ENCODE measurements around the gene TDRD7. TPM values are rescaled to one million over a fixed set of nuclear protein-coding genes. Genes with fewer than 3 reads are reported as not detected.

The TDRD7 gene
- total and polyA plus RNA-seq, 2 of the 13 experiments (the other 11 are each of a cell fraction or from before 2014, with no cell fraction given), result 9.8 to 15.5 TPM

GRCh38 chr9:97386733-97387503 is 25.0 kb upstream of the TDRD7 start (continued):
- TF ChIP-seq, protein P1, sequence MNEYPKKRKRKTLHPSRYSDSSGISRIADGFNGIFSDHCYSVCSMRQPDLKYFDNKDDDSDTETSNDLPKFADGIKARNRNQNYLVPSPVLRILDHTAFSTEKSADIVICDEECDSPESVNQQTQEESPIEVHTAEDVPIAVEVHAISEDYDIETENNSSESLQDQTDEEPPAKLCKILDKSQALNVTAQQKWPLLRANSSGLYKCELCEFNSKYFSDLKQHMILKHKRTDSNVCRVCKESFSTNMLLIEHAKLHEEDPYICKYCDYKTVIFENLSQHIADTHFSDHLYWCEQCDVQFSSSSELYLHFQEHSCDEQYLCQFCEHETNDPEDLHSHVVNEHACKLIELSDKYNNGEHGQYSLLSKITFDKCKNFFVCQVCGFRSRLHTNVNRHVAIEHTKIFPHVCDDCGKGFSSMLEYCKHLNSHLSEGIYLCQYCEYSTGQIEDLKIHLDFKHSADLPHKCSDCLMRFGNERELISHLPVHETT (CRISPR knock-in tag; conservative IDR thresholded peaks at IDR 0.05), result no peak; the same call in 1 of the 2 replicates
- no peak for TF ChIP-seq ZNF615 (CRISPR knock-in tag; IDR thresholded peaks at IDR 0.05; ENCODE audit: borderline replicate concordance)
- TF ChIP-seq MAF1 (CRISPR knock-in tag; IDR thresholded peaks at IDR 0.05; ENCODE audit: borderline replicate concordance), result no peak
- TF ChIP-seq SCMH1 (CRISPR knock-in tag; IDR thresholded peaks at IDR 0.05; ENCODE audit: borderline replicate concordance), result no peak
- no peak; the same call in 1 of the 2 replicates for TF ChIP-seq KLF9 (CRISPR knock-in tag; IDR thresholded peaks at IDR 0.05; ENCODE audit: low read depth)
- TF ChIP-seq NCOR1 (IDR thresholded peaks at IDR 0.05; ENCODE audit: borderline replicate concordance, low read length), result no peak
- TF ChIP-seq E2F2 (CRISPR knock-in tag; IDR thresholded peaks at IDR 0.05; ENCODE audit: borderline replicate concordance), result no peak
- no peak for TF ChIP-seq E2F1 (CRISPR knock-in tag; IDR thresholded peaks at IDR 0.05)
- 0 out of 2 replicates have a peak, but pooled peaks have one; percentile 14 for TF ChIP-seq HBP1 (CRISPR knock-in tag; IDR thresholded peaks at IDR 0.05; ENCODE audit: low read depth)
- 0 out of 2 replicates have a peak, but pooled peaks have one; percentile 49 for TF ChIP-seq ZNF329 (CRISPR knock-in tag; IDR thresholded peaks at IDR 0.05; ENCODE audit: low read depth)
- TF ChIP-seq SIX4 (CRISPR knock-in tag; IDR thresholded peaks at IDR 0.05), result no peak
- TF ChIP-seq, protein P2, sequence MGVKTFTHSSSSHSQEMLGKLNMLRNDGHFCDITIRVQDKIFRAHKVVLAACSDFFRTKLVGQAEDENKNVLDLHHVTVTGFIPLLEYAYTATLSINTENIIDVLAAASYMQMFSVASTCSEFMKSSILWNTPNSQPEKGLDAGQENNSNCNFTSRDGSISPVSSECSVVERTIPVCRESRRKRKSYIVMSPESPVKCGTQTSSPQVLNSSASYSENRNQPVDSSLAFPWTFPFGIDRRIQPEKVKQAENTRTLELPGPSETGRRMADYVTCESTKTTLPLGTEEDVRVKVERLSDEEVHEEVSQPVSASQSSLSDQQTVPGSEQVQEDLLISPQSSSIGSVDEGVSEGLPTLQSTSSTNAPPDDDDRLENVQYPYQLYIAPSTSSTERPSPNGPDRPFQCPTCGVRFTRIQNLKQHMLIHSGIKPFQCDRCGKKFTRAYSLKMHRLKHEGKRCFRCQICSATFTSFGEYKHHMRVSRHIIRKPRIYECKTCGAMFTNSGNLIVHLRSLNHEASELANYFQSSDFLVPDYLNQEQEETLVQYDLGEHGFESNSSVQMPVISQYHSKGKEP (CRISPR knock-in tag; IDR thresholded peaks at IDR 0.05), result peak; percentile 5; the same call in 1 of the 2 replicates
- TF ChIP-seq ZNF792 (CRISPR knock-in tag; IDR thresholded peaks at IDR 0.05), result no peak
- TF ChIP-seq PAF1 (CRISPR knock-in tag; IDR thresholded peaks at IDR 0.05), result no peak
- TF ChIP-seq CCDC6 (CRISPR knock-in tag; IDR thresholded peaks at IDR 0.05), result peak; percentile 83; the same call in 1 of the 2 replicates
- peak; percentile 86 for TF ChIP-seq ERF (CRISPR knock-in tag; IDR thresholded peaks at IDR 0.05)
- TF ChIP-seq ZNF44 (CRISPR knock-in tag; IDR thresholded peaks at IDR 0.05), result 0 out of 2 replicates have a peak, but pooled peaks have one; percentile 37
- TF ChIP-seq ZNF543 (CRISPR knock-in tag; IDR thresholded peaks at IDR 0.05), result no peak
- 0 out of 2 replicates have a peak, but pooled peaks have one; percentile 40 for TF ChIP-seq AHR (CRISPR knock-in tag; IDR thresholded peaks at IDR 0.05)
- no peak for TF ChIP-seq HNRNPUL1 (IDR thresholded peaks at IDR 0.05; ENCODE audit: low read depth, low read length)
- 0 out of 2 replicates have a peak, but pooled peaks have one; percentile 46 for TF ChIP-seq ZNF607 (CRISPR knock-in tag; IDR thresholded peaks at IDR 0.05; ENCODE audit: borderline replicate concordance)
- TF ChIP-seq CREM (IDR thresholded peaks at IDR 0.05), result no peak
- no peak for TF ChIP-seq CREM (CRISPR knock-in tag; IDR thresholded peaks at IDR 0.05)
- TF ChIP-seq ZNF777 (CRISPR knock-in tag; IDR thresholded peaks at IDR 0.05), result peak; percentile 58
- TF ChIP-seq RBFOX2 (IDR thresholded peaks at IDR 0.05; ENCODE audit: low read depth, low read length), result peak; percentile 49

Measured in HepG2 (cell line).